SHP77 (cell line): ENCODE measurements around the gene HDAC4.
"Not testable (repeated sequence)": the region's sequence is repeated elsewhere in the genome, so short reads cannot be mapped to it uniquely, and the experiment has no call there.

Experiments
- DNase-seq, 2 experiments: peaks; one replicate each; lab custom pipeline; 2025; lab: John Stamatoyannopoulos, UW

Gene HDAC4

GRCh38 chr2:239042551-239043320, 358.1 kb downstream of the HDAC4 start:
- no peak for DNase-seq

DNA sequence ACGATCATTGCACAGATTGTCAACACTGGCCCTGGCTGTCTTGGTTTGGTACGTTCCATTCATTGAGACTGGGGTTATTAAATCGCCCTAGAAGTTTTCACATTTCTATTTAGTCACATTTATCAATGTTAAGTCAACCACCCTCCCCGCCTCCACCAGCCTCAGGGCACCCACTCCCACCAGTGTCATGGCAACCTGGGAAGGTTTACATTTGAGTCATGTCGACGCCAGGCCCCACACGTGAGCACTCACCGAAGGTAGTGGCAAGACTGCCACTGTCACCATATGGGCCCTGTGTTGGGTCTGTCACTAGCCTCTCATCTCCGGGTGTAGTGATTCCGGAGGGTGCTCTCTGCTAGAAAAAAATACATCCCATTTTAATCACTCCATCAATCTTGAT, 358.8 kb downstream of the HDAC4 start:
- DNase-seq = no peak

GRCh38 chr2:239041062-239041461, 359.8 kb downstream of the HDAC4 start:
- no peak for DNase-seq

GRCh38 chr2:239040152-239040761, 360.6 kb downstream of the HDAC4 start:
- DNase-seq = no peak

DNA sequence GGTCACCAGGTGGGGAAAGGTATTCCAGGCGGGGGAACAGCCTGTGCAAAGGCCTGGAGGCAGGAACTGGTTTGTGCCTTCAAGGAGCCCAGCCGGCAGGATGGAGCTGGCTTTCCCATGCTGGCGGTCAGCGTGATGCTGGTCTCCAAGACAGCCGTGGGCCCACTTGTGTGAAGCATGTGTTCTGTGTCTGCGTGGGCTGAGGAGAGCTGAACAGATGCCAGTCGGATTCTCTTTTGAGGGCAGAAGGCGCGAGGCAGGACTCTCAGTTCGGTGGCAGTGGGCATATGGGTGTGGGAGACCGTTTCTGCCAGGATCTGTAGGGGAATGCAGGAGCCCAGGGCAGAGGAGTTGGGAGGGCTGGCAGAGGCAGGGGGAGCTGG, 361.4 kb downstream of the HDAC4 start:
- no peak for DNase-seq

GRCh38 chr2:239038773-239039478, 361.9 kb downstream of the HDAC4 start:
- DNase-seq = no peak

DNA sequence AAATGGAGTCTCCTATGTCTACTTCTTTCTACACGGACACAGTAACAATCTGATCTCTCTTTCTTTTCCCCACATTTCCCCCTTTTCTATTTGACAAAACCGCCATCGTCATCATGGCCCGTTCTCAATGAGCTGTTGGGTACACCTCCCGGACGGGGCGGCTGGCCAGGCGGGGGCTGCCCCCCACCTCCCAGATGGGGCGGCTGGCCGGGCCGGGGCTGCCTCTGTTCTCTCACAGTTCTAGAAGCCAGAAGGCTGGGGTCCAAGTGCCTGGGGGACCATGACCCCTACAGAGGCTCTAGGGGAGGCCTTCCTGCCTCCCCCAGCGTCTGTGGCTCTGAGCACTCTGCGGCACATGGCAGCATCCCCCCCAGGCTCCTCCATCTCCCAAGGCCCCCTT, 362.5 kb downstream of the HDAC4 start:
- DNase-seq = not testable (repeated sequence)

GRCh38 chr2:239037559-239037910, 363.3 kb downstream of the HDAC4 start:
- no peak for DNase-seq

DNA sequence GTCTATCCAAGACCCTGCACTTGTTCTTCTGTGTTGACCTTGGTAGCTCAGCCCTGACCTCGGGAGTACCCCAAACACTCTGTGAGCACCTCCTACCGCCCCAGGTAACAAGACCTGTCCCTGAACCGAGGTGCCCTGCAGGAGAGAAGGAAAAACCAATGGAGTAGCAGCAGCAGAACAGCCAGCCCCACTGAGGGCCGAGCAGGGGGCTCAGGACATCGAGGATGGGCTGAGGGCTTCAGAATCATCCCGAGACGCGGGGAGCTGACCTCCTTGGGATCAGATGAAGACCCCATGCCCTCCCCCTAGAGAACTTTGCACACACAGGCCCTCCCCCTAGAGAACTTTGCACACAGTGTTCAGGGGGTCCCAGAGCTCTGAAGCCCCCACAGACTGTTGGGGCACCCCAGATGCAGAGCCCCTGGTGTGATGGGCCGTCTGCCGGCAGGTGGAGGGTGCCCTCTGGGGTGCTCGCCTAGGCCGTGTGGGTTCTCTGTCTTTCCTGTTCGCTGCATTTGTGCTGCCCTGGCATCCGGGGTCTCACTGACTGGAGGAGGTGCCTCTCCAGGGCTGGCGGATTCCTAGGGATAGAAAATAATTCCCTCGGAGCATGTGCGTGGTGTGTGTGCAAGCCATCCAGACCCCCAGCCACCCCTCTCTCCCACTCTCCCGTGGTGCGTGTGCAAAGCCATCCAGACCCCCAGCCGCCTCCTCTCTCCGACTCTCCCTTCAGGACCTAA, 363.8 kb downstream of the HDAC4 start:
- DNase-seq = no peak

GRCh38 chr2:239035997-239036731, 364.7 kb downstream of the HDAC4 start:
- DNase-seq = no peak

- DNase-seq = peak in 1 of 2 experiments; percentile 7
These were observed 365.4 kb downstream of the HDAC4 start for GRCh38 chr2:239035361-239035814.

DNA sequence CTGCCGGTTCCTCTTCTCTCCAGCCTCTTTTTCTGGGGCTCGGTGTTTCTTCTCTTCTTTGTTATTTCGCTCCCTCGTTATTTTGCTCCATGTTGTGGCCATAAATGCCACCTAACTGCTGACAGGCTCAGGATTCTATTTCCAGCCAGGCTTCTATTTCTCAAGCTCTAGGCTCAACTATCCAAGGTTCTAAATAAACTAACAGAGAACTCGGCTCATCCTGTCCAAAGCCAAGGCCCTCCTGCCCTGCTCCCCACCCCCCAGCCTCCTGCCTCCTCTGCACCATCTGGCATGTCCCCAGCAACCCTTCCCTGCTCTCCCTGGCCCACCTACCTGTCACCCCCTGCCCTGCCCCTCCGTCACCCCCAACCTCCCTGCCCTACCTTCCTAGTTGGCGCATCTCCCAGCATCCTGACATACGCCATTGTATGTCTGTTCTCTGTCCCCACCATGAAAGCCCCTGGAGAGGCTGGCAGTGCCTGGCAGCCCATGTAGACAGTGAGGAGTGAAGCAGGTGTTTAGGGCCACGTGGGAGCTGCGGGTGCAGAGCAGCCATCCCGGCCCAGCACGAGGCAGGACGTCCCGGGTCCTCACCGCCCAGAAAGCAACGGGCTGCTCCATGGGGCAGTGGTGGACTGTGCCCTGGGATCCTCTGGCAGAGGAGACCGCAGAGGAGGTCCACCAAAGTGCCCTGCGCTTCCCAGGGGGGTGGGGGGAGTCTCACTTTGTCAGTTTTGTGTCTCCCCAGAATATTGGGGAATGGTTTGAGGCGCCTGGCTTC, 366.1 kb downstream of the HDAC4 start:
- no peak for DNase-seq

DNA sequence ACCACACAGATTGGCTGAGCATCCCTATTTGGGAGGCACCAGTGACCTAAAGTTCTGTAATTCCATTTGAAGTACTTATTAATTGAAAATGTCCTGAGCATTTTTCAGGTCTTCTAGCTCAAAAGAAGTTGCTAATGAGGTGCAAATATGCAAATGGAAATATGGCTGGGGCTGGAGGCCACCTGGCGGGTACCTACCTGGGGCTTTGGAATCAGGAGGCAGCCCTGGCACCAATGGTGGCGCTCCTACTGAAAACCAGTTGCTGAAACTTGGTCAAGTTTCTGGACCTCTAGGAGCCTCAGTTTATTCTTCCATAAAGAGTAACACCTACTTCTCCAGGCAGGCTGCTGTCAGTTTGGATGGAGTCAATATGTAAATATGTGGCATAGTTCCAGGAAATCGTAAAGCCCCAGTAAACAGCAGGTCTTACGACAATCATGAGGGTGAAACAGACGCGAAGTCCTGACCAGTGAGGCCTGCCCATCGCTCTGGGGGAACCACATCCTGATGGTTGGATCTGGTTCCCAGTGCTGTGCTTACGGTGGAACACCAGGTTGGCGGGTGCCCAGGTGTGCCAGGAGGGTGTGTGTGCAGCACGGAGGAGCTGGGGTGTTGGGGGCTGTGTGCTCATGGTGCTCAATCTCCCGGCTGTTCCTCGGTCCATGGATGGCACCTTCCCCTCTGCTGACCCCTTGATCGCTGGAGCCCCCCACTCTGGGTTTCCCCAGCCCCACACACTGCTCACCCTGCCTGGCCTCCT, 366.8 kb downstream of the HDAC4 start:
- no peak for DNase-seq

DNA sequence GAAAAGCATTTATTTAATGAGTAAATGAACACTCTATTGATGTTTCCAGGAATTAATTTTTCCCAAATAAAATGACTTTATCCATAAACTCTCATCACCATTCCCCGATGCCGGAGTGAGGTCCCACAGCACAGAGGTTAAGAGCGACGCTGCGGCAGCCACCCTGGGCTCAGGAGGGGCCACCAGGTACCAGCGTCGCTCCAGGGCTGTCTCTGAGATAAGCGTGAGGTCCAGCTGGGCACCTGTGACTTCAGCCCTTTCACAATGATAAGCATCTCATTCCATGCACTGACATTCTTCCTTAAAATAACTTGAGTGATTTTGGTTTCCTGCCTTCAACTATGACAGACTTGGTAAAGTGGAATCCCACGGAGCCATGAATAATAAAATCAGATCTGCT, 370.9 kb downstream of the HDAC4 start:
- DNase-seq = no peak

DNA sequence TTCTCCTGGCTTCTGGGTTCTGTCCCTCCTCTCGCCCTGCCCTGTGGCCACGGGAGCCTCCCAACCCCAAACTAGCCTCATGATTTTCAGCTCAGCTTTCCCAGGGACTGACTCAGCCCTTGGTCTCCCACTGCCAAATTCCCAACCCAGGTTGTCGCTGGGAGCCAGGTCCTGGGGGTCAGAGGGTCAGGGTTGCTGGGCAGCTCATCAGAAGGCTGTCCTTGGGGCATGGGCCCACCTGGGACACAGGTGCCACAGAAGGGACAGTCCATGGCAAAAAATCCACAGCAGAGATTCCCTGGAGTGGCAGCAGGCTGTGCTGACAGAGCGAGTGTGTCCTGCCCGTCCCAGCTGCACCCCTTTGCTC, 372.6 kb downstream of the HDAC4 start:
- no peak for DNase-seq

DNA sequence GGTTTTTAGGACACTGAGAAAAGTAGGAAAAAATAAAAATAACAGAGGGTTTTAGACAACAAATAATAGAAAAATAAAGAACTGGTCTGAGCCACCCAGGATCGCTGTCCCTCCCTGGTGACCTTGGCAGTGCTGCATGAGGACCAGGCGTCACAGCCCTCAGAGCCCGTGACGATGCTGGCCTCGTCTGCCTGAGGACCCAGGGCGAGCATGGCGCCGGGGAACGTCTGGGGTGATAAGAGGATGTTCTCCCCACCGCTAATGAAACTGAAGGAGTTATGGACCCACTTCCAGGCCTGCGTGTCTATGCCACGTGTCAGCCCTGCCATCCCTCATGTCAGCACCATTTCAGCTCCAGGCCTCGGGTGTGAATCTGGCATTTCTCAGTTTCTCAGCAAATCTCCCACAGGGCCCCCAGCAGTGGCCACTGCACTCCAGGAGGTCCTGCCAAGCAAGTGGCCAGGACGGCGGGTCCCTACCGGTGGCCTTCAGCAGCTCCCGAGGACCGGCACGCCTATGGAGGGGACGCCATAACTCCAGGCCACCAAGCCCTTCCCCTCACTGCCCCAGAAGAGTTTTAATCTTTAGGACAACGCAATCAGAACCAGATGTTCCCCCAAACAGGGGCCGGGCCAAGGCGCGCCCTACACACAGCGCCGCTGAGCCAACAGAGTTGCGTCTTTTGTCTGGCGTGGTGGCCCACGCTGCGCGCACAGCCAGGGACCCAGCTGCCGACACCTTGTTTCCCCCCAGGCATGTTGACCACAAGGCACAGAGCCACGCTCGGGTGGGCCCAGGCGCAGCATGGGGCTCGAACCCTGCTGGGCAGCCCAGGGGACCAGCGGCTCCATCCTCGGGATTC, 373.2 kb downstream of the HDAC4 start:
- no peak for DNase-seq

GRCh38 chr2:239026711-239027361, 374.0 kb downstream of the HDAC4 start:
- peak; percentile 11 to 12 for DNase-seq

DNA sequence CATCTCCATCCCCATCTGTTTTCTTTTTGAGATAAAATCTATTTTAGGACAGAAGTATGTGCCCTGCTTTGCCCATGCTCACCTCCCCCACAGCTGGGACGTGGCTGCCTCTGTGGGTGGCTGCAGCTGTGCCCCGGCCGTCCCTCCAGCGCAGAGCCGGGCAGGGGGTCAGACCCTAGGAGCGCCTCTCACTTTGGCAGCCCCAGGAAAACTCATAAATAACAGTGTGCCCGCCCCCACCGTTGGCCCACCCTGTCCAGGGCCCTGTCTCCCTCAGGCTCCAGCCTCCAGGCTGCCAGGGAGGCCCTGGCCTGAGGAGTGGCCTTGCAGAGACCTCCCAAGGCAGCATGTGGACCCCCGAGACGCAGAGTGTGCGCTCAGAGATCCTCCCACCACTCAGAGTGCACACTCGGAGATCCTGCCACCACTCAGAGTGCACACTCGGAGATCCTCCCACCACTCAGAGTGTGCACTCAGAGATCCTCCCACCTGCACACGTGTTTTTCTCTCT, 374.8 kb downstream of the HDAC4 start:
- DNase-seq = no peak
